Sigmoid colon (tissue), 7 donors: ENCODE results near the gene IRX4. TPM values are rescaled to one million over a fixed set of nuclear protein-coding genes. Genes with fewer than 3 reads are reported as not detected.

ENCODE experiments used
- DNase-seq: peaks from one replicate; pipeline ENCODE4 v3.0.0-alpha.2; 2019
- H3K27ac ChIP-seq, 4 donors: fragments of 200-600 bp; sonication (generic); one replicate each; pipeline ENCODE4 v1.5.1; 2016 to 2019; ENCODE audit warnings: mild to moderate bottlenecking in 1 of 4
- H3K27me3 ChIP-seq, 3 donors: fragments of 200-600 bp; sonication (generic); one replicate each; pipeline ENCODE4 v1.5.1; 2019; ENCODE audit warnings: mild to moderate bottlenecking in 1 of 3
- H3K36me3 ChIP-seq, 4 donors: fragments of 200-600 bp; sonication (generic); one replicate each; pipeline ENCODE4 v1.5.1; 2016 to 2019
- H3K4me1 ChIP-seq, 4 donors: fragments of 200-600 bp; sonication (generic); one replicate each; pipeline ENCODE4 v1.5.1; 2017 to 2019
- H3K4me3 ChIP-seq, 4 donors: fragments of 200-600 bp; sonication (generic); one replicate each; pipeline ENCODE4 v1.5.1; 2017 to 2019; ENCODE audit warnings: mild to moderate bottlenecking in 2 of 4, moderate library complexity in 1 of 4
- H3K9me3 ChIP-seq, 4 donors: fragments of 200-600 bp in 3 of 4; sonication (generic) in 3 of 4; one replicate each; pipeline versions ENCODE4 v1.5.1 to v1.6.1; 2013 to 2019
- CTCF ChIP-seq, 4 experiments: fragments of 450-650 bp in 3 of 4; fragments of 200-600 bp in 1 of 4; IDR thresholded peaks; one replicate each; pipeline ENCODE4 v1.5.1; 2016 to 2019; ENCODE audit warnings: antibody characterized with exemption in 4 of 4, mild to moderate bottlenecking in 3 of 4, moderate library complexity in 2 of 4
- EP300 ChIP-seq, 4 donors: sonication (generic); formaldehyde crosslinking; IDR thresholded peaks; one replicate each; pipeline ENCODE4 v1.6.1; 2017; ENCODE audit warnings: antibody characterized with exemption in 4 of 4
- POLR2A ChIP-seq, 2 donors: fragments of 450-650 bp; IDR thresholded peaks; one replicate each; pipeline ENCODE4 v1.6.1; 2016; ENCODE audit warnings: antibody characterized with exemption in 2 of 2, mild to moderate bottlenecking in 2 of 2, moderate library complexity in 2 of 2
- POLR2AphosphoS5 ChIP-seq, 4 donors: sonication (generic); formaldehyde crosslinking; IDR thresholded peaks; one replicate each; pipeline ENCODE4 v1.6.1; 2017; ENCODE audit warnings: antibody characterized with exemption in 4 of 4
- WGBS, 2 donors: extraction: QIAGEN DNeasy Blood & Tissue Kit; methylation state at CpG; one replicate each; pipeline ENCODE4 v1.1.7; 2013; 5-methylcytosine and 5-hydroxymethylcytosine counted together
- intact Hi-C: fragments of 100-400 bp; cut with DNase I; formaldehyde crosslinking; loops from one replicate; pipeline ENCODE4 v1.15.1; 2023
- polyA plus RNA-seq, 3 donors: library from polyadenylated mRNA; stranded (reverse); fragments of 200-250 nt; gene quantifications; one replicate each; pipeline ENCODE4 v1.2.3, GENCODE V29; 2013
- total RNA-seq, 4 donors: library from RNA; depleted of rRNA; stranded (reverse); fragments of >200 nt; gene quantifications; one replicate each; pipeline ENCODE4 v1.1.0, GENCODE V29; 2016
- donor health status: healthy with polysubstance abuse.
- donor health status: Bipolar disorder and iron deficiency.
- donor health status: healthy.

Gene IRX4
- total and polyA plus RNA-seq, 7 donors = 0.06 TPM; not detected in 6

GRCh38 chr5:1835431-1835830 lies 47.3 kb downstream of the IRX4 start:
- no peaks in the 10 kb centered on the region for H3K36me3 ChIP-seq
- TF ChIP-seq EP300 (IDR thresholded peaks at IDR 0.05) (no peak), POLR2AphosphoS5 (IDR thresholded peaks at IDR 0.05) (no peak), POLR2A (IDR thresholded peaks at IDR 0.05) (no peak), CTCF (IDR thresholded peaks at IDR 0.05) (no peak)
- H3K27ac ChIP-seq = no peak overlapping the region
- H3K4me3 ChIP-seq = no peak overlapping the region
- intact Hi-C loops = no loop called here
- no peaks in the 10 kb centered on the region for H3K4me1 ChIP-seq
- no peaks in the 10 kb centered on the region for H3K9me3 ChIP-seq
- peaks cover 5 to 31% (median 7%) of the 10 kb centered on the region in 3 donors for H3K27me3 ChIP-seq
- WGBS, 2 donors = 71 to 81% methylated on average over 13 of the region's 13 CpGs
- DNase-seq = no peak

GRCh38 chr5:1834721-1835429 lies 47.9 kb downstream of the IRX4 start:
- Histone ChIP-seq H3K9me3 (no peaks in the 10 kb centered on the region), H3K36me3 (no peaks in the 10 kb centered on the region), H3K4me3 (no peak overlapping the region), H3K4me1 (no peaks in the 10 kb centered on the region), H3K27me3 (peaks cover 0 to 26% (median 1%) of the 10 kb centered on the region in 3 donors), H3K27ac (no peak overlapping the region)
- DNase-seq = no peak
- TF ChIP-seq POLR2A (IDR thresholded peaks at IDR 0.05) (no peak), EP300 (IDR thresholded peaks at IDR 0.05) (no peak), CTCF (IDR thresholded peaks at IDR 0.05) (no peak), POLR2AphosphoS5 (IDR thresholded peaks at IDR 0.05) (no peak)
- 47 to 62% methylated on average over 21 of the region's 21 CpGs for WGBS, 2 donors
- intact Hi-C loops = no loop called here

GRCh38 chr5:1834022-1834551 lies 48.6 kb downstream of the IRX4 start:
- intact Hi-C loops = no loop called here
- no peak overlapping the region for H3K4me3 ChIP-seq
- H3K4me1 ChIP-seq = no peaks in the 10 kb centered on the region
- 73 to 77% methylated on average over 22 of the region's 22 CpGs for WGBS, 2 donors
- TF ChIP-seq EP300 (IDR thresholded peaks at IDR 0.05) = no peak
- no peak for TF ChIP-seq POLR2A (IDR thresholded peaks at IDR 0.05)
- no peak for TF ChIP-seq CTCF (IDR thresholded peaks at IDR 0.05)
- no peak for TF ChIP-seq POLR2AphosphoS5 (IDR thresholded peaks at IDR 0.05)
- peaks cover 0 to 21% (median 0%) of the 10 kb centered on the region in 3 donors for H3K27me3 ChIP-seq
- no peak overlapping the region for H3K27ac ChIP-seq
- DNase-seq = no peak
- H3K9me3 ChIP-seq = no peaks in the 10 kb centered on the region
- H3K36me3 ChIP-seq = no peaks in the 10 kb centered on the region

GRCh38 chr5:1833264-1834021 lies 49.3 kb downstream of the IRX4 start:
- H3K27me3 ChIP-seq = peaks cover 0 to 20% (median 0%) of the 10 kb centered on the region in 3 donors
- H3K9me3 ChIP-seq = no peaks in the 10 kb centered on the region
- H3K27ac ChIP-seq = no peak overlapping the region
- TF ChIP-seq CTCF (IDR thresholded peaks at IDR 0.05) = no peak
- TF ChIP-seq POLR2AphosphoS5 (IDR thresholded peaks at IDR 0.05) = no peak
- TF ChIP-seq POLR2A (IDR thresholded peaks at IDR 0.05) = no peak
- TF ChIP-seq EP300 (IDR thresholded peaks at IDR 0.05) = no peak
- no peaks in the 10 kb centered on the region for H3K36me3 ChIP-seq
- H3K4me1 ChIP-seq = no peaks in the 10 kb centered on the region
- no peak overlapping the region for H3K4me3 ChIP-seq
- no peak for DNase-seq
- intact Hi-C loops = no loop called here
- WGBS, 2 donors = 73 to 84% methylated on average over 16 of the region's 16 CpGs
